Measurements from ENCODE around the gene CCT8L2. TPM values are rescaled to one million over a fixed set of nuclear protein-coding genes. Genes with fewer than 3 reads are reported as not detected.
"Not testable (repeated sequence)": the region's sequence is repeated elsewhere in the genome, so short reads cannot be mapped to it uniquely, and the experiment has no call there.

The CCT8L2 gene
- total RNA-seq, 2 donors from 2014 or later = not detected

GRCh38 chr22:16555077-16555994, 37.3 kb downstream of the CCT8L2 start:
- H3K27me3 Mint-ChIP-seq; H3K4me3 Mint-ChIP-seq; H3K9me3 Mint-ChIP-seq; ATAC-seq (replicated peaks); H3K27ac Mint-ChIP-seq; H3K4me1 Mint-ChIP-seq; H3K36me3 Mint-ChIP-seq (ENCODE audit: low read depth): not testable (repeated sequence)

- H3K9me3 Mint-ChIP-seq; H3K4me3 Mint-ChIP-seq; H3K36me3 Mint-ChIP-seq (ENCODE audit: low read depth); H3K27ac Mint-ChIP-seq; H3K27me3 Mint-ChIP-seq; ATAC-seq (replicated peaks); H3K4me1 Mint-ChIP-seq: not testable (repeated sequence)
Observed at GRCh38 chr22:16543310-16543709, 49.3 kb downstream of the CCT8L2 start.

Other genes with a start within 250 kb of the CCT8L2 start
- not detected for gene XKR3, start 232.6 kb upstream of the CCT8L2 start, total RNA-seq